ENCODE measurements around the gene FBXO45.
"Not testable (repeated sequence)": the region's sequence is repeated elsewhere in the genome, so short reads cannot be mapped to it uniquely, and the experiment has no call there.

GRCh38 chr3:196619627-196620026, 51.2 kb downstream of the FBXO45 start:
- TF ChIP-seq HBP1 (CRISPR knock-in tag; IDR thresholded peaks at IDR 0.05); EP300 (IDR thresholded peaks at IDR 0.05; ENCODE audit: low read length): not testable (repeated sequence)
- TF ChIP-seq, protein P1, sequence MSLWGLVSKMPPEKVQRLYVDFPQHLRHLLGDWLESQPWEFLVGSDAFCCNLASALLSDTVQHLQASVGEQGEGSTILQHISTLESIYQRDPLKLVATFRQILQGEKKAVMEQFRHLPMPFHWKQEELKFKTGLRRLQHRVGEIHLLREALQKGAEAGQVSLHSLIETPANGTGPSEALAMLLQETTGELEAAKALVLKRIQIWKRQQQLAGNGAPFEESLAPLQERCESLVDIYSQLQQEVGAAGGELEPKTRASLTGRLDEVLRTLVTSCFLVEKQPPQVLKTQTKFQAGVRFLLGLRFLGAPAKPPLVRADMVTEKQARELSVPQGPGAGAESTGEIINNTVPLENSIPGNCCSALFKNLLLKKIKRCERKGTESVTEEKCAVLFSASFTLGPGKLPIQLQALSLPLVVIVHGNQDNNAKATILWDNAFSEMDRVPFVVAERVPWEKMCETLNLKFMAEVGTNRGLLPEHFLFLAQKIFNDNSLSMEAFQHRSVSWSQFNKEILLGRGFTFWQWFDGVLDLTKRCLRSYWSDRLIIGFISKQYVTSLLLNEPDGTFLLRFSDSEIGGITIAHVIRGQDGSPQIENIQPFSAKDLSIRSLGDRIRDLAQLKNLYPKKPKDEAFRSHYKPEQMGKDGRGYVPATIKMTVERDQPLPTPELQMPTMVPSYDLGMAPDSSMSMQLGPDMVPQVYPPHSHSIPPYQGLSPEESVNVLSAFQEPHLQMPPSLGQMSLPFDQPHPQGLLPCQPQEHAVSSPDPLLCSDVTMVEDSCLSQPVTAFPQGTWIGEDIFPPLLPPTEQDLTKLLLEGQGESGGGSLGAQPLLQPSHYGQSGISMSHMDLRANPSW (CRISPR knock-in tag; IDR thresholded peaks at IDR 0.05): not testable (repeated sequence)
